ENCODE results near the gene TBC1D8B. TPM values are rescaled to one million over a fixed set of nuclear protein-coding genes. Genes with fewer than 3 reads are reported as not detected.

Gene TBC1D8B
- total RNA-seq, 2 donors from 2014 or later, result 11.6 to 17.9 TPM

DNA sequence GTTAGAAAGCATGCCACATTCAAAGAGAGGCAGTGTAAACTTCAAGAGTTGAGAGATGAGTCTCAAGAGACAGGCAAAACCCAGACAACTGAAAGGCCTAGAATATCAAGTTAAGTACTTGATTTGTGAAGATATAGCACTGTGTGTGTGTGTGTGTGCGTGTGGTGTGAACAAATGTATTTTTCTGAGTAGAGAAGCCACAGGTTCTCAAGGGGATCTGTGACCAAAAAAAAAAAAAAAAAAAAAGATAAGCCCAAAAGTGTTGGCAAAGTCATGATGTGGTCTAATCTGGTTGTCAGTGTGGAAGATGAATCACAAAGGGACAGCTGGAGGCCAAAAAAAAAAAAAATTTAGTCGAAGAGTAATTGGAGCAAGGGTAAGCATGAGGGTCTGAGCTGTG, 96.8 kb downstream of the TBC1D8B start:
- H3K4me1 ChIP-seq, result no peaks in the 10 kb centered on the region
- TF ChIP-seq, protein P1, sequence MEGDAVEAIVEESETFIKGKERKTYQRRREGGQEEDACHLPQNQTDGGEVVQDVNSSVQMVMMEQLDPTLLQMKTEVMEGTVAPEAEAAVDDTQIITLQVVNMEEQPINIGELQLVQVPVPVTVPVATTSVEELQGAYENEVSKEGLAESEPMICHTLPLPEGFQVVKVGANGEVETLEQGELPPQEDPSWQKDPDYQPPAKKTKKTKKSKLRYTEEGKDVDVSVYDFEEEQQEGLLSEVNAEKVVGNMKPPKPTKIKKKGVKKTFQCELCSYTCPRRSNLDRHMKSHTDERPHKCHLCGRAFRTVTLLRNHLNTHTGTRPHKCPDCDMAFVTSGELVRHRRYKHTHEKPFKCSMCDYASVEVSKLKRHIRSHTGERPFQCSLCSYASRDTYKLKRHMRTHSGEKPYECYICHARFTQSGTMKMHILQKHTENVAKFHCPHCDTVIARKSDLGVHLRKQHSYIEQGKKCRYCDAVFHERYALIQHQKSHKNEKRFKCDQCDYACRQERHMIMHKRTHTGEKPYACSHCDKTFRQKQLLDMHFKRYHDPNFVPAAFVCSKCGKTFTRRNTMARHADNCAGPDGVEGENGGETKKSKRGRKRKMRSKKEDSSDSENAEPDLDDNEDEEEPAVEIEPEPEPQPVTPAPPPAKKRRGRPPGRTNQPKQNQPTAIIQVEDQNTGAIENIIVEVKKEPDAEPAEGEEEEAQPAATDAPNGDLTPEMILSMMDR (IDR thresholded peaks at IDR 0.05), result no peak
- intact Hi-C loops (cut with DNase I), result loop anchor here (5.0 kb wide), 1 partner anchor 53 kb away; no protein-coding TSS in a partner anchor
- no peaks in the 10 kb centered on the region for H3K27me3 ChIP-seq
- no peak for DNase-seq
- no peak overlapping the region for H3K9ac ChIP-seq (ENCODE audit: low read depth in 2 of 2, low read length in 2 of 2)
- no peak overlapping the region for H3K27ac ChIP-seq
- no peaks in the 10 kb centered on the region for H3K36me3 ChIP-seq
- no peaks in the 10 kb centered on the region for H3K9me3 ChIP-seq
- H3K4me3 ChIP-seq, result no peak overlapping the region

DNA sequence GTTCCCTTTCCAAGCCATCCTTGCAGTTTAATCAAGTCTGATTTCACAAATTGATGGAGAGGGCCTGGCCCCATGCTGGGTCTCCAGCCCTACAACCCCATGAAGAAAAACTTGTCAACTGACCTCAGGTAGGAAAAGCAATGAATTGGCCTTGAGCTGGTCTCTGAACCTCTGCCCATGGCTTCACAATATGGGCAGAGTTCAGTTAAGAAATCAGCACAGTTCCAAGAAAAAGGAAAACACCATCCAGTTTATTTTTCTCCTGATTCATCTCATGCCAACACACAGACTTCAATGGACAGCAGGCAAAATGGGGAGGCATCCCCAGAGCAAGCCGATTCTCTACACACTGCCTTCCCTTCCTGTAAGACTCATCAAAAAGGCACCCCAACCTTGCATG, 97.4 kb downstream of the TBC1D8B start:
- TF ChIP-seq, protein P1 (IDR thresholded peaks at IDR 0.05), result no peak
- Histone ChIP-seq H3K27me3 (no peaks in the 10 kb centered on the region), H3K9ac (ENCODE audit: low read depth in 2 of 2, low read length in 2 of 2) (no peak overlapping the region), H3K27ac (no peak overlapping the region), H3K4me1 (no peaks in the 10 kb centered on the region), H3K9me3 (no peaks in the 10 kb centered on the region), H3K36me3 (no peaks in the 10 kb centered on the region), H3K4me3 (no peak overlapping the region)
- intact Hi-C loops (cut with DNase I), result loop anchor here (5.0 kb wide), 1 partner anchor 52 kb away; no protein-coding TSS in a partner anchor
- DNase-seq, result no peak

DNA sequence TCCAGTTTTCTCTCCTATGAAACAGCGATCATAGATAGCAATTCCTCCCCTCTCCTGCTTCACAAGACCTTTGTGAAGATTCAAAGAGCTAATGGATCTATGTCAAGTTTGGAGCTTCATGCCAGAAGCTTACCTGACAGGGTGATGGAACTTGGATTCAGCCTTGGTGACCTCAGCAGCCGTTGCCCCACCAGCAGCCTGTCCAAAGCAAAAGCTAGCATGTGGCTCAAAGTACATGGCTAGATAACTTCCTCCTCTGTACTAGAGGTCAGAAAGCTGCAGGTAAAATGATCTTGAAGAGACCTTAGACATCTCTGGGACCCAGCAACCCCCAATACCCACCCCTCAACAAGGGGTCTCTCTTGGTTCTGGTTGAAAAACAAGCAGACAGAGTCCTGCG, 98.9 kb downstream of the TBC1D8B start:
- intact Hi-C loops (cut with DNase I), result no loop called here
- no peaks in the 10 kb centered on the region for H3K36me3 ChIP-seq
- no peak overlapping the region for H3K27ac ChIP-seq
- no peaks in the 10 kb centered on the region for H3K27me3 ChIP-seq
- no peak overlapping the region for H3K4me3 ChIP-seq
- TF ChIP-seq, protein P1 (IDR thresholded peaks at IDR 0.05), result no peak
- no peaks in the 10 kb centered on the region for H3K9me3 ChIP-seq
- H3K4me1 ChIP-seq, result no peaks in the 10 kb centered on the region
- DNase-seq, result no peak
- H3K9ac ChIP-seq (ENCODE audit: low read depth in 2 of 2, low read length in 2 of 2), result no peak overlapping the region

DNA sequence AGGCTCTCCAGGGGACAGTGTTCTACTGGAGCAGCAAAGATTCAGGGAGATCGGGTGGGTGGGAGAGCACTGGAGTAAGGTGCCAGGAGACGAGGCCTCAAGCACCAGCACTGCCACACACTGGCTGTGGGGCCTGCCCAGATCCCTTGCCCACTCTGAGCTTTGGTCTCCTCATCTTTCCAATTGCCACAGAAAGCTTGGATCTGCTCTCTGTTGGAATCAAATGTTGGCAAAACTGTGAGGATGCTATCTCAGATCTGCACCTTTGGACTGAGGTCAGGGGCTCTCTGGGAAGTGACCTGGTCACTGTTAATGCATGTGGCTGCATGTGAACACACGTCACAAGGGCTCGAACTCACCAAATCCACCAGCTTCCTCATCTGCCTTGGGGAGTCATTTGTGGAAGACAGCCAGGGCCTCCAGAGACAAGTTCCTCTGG, 99.3 kb downstream of the TBC1D8B start:
- Histone ChIP-seq H3K36me3 (no peaks in the 10 kb centered on the region), H3K27me3 (no peaks in the 10 kb centered on the region), H3K4me3 (no peak overlapping the region), H3K9me3 (no peaks in the 10 kb centered on the region), H3K4me1 (no peaks in the 10 kb centered on the region), H3K27ac (no peak overlapping the region), H3K9ac (ENCODE audit: low read depth in 2 of 2, low read length in 2 of 2) (no peak overlapping the region)
- DNase-seq, result no peak
- TF ChIP-seq, protein P1 (IDR thresholded peaks at IDR 0.05), result no peak
- intact Hi-C loops (cut with DNase I), result no loop called here

DNA sequence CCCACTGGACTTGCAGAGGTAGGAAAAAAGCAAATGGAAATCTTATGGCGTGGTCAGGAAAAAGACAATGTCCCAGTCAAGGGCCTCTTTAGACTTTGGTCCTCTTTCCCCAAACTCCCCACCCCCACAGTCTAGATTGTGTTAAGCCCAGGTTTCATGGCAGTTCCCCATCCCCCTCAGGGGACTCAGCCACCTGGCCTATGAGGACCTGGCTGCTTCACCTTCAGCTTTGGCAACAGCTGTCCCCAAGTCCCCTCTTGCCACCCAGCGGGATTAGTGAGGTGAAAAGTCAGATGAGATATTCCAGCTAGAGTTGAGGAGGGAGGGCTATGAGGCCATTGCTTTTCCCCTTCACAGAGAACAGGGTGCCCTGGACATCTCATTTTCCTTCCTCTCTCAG, 100.2 kb downstream of the TBC1D8B start:
- intact Hi-C loops (cut with DNase I), result no loop called here
- no peak for DNase-seq
- no peak overlapping the region for H3K4me3 ChIP-seq
- no peaks in the 10 kb centered on the region for H3K36me3 ChIP-seq
- no peak overlapping the region for H3K27ac ChIP-seq
- H3K9me3 ChIP-seq, result no peaks in the 10 kb centered on the region
- no peak overlapping the region for H3K9ac ChIP-seq (ENCODE audit: low read depth in 2 of 2, low read length in 2 of 2)
- H3K27me3 ChIP-seq, result no peaks in the 10 kb centered on the region
- no peaks in the 10 kb centered on the region for H3K4me1 ChIP-seq
- TF ChIP-seq, protein P1 (IDR thresholded peaks at IDR 0.05), result no peak

Measured in colonic mucosa (tissue), 4 donors.